C4-2B (cell line): ENCODE results near the gene SCML2.
"Not testable (repeated sequence)": the region's sequence is repeated elsewhere in the genome, so short reads cannot be mapped to it uniquely, and the experiment has no call there.

Experiments used
- H3K27ac ChIP-seq: fragments of 450-650 bp; 2 replicates; pipeline ENCODE4 v1.5.1; 2017
- CTCF ChIP-seq: fragments of 450-650 bp; conservative IDR thresholded peaks from 2 replicates; pipeline ENCODE4 v1.5.1; 2017; ENCODE audit warnings: mild to moderate bottlenecking
- ZFX ChIP-seq: fragments of 450-650 bp; IDR thresholded peaks from 2 replicates; pipeline ENCODE4 v1.6.1; 2017

SCML2 gene

GRCh38 chrX:18354369-18355223, at the start of gene SCML2:
Gene SCML2 (minus strand): TSS chrX:18354688. CDS start chrX:18334071, 20,617 bp downstream.
- TF ChIP-seq CTCF (no peak), ZFX (no peak)
- peak within 1 kb of the TSS; percentile 84 for H3K27ac ChIP-seq

- H3K27ac ChIP-seq, result no peak overlapping the region
- no peak for TF ChIP-seq CTCF
- TF ChIP-seq ZFX, result no peak
Measured at GRCh38 chrX:18401848-18402213, 47.3 kb upstream of the SCML2 start.

- no peak overlapping the region for H3K27ac ChIP-seq
- no peak for TF ChIP-seq CTCF
- no peak for TF ChIP-seq ZFX
Measured at GRCh38 chrX:18394477-18394876, 40.0 kb upstream of the SCML2 start.

- TF ChIP-seq CTCF, result peak; percentile 57
- no peak for TF ChIP-seq ZFX
- no peak overlapping the region for H3K27ac ChIP-seq
Measured at GRCh38 chrX:18390941-18391538, 36.6 kb upstream of the SCML2 start.

- TF ChIP-seq CTCF (peak; percentile 24), ZFX (no peak)
- H3K27ac ChIP-seq, result no peak overlapping the region
Measured at GRCh38 chrX:18389966-18390365, 35.5 kb upstream of the SCML2 start.

- no peak overlapping the region for H3K27ac ChIP-seq
- TF ChIP-seq CTCF (peak; percentile 56), ZFX (no peak)
Measured at GRCh38 chrX:18377796-18378195, 23.3 kb upstream of the SCML2 start.

- H3K27ac ChIP-seq, result not testable (repeated sequence)
Measured at GRCh38 chrX:18375131-18375805, 20.8 kb upstream of the SCML2 start.

- H3K27ac ChIP-seq, result not testable (repeated sequence)
Measured at GRCh38 chrX:18369096-18369495, 14.6 kb upstream of the SCML2 start.
